ENCODE data around the gene TEF. TPM values are rescaled to one million over a fixed set of nuclear protein-coding genes. Genes with fewer than 3 reads are reported as not detected.

TEF gene
- total and polyA plus RNA-seq, 2 experiments from 2014 or later: 2.3 to 7.2 TPM

DNA sequence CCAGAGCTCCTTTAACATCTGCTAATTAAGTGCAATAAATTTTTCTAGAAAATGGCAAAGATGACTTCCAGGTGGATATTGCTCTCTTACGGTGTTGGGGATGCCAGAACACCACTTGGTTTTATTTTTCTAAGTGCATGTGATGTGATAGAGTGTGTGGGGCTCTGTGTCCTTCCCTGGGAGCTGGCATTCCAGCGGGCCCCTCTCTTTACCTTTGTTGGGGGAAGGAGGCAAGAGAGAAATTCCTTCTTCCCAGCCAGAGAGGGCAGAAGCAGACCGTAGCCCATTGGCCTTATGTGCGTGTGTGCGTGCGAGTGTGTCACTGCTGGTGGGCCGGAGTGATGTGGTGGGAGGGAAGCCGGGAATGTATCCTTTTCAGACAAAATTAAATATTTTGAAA lies 17.2 kb downstream of the TEF start:
- Mint-ChIP-seq H3K4me3 (no peak overlapping the region), H3K9me3 (no peaks in the 10 kb centered on the region; the same call in 2 of the 3 replicates), H3K27ac (peak overlapping the region; percentile 72; the same call in 1 of the 2 replicates), H3K4me1 (peaks cover 9% of the 10 kb centered on the region; the same call in 2 of the 3 replicates), H3K27me3 (ENCODE audit: insufficient read depth, low read depth, poor library complexity) (peaks cover 6% of the 10 kb centered on the region), H3K36me3 (ENCODE audit: low read depth) (peaks cover 13% of the 10 kb centered on the region; the same call in 1 of the 3 replicates)
- H2AFZ ChIP-seq: no peak overlapping the region
- peak overlapping the region; percentile 59; the same call in 1 of the 2 replicates for H3K27ac ChIP-seq (ENCODE audit: low read depth)
- no peaks in the 10 kb centered on the region for H3F3A ChIP-seq (replicated peaks; ENCODE audit: low read depth)
- ATAC-seq (peak; percentile 13), DNase-seq (ENCODE audit: low spot score) (peak; percentile 45)
- H3K4me3 ChIP-seq: no peak overlapping the region
- no peak overlapping the region for H3K4me2 ChIP-seq
- no peaks in the 10 kb centered on the region for H3K79me2 ChIP-seq (replicated peaks; ENCODE audit: insufficient read depth)
- no peaks in the 10 kb centered on the region for H4K20me1 ChIP-seq (replicated peaks; ENCODE audit: insufficient read depth)
- H3K36me3 ChIP-seq (ENCODE audit: insufficient read depth): no peaks in the 10 kb centered on the region
- H3K27me3 ChIP-seq (ENCODE audit: insufficient read depth): no peaks in the 10 kb centered on the region
- H3K4me1 ChIP-seq (ENCODE audit: insufficient read depth): no peaks in the 10 kb centered on the region
- H3K9me2 ChIP-seq (ENCODE audit: insufficient read depth): no peaks in the 10 kb centered on the region
- TF ChIP-seq ZNF331 (CRISPR knock-in tag; IDR thresholded peaks at IDR 0.05; ENCODE audit: low read depth): no peak
- TF ChIP-seq, protein P1, sequence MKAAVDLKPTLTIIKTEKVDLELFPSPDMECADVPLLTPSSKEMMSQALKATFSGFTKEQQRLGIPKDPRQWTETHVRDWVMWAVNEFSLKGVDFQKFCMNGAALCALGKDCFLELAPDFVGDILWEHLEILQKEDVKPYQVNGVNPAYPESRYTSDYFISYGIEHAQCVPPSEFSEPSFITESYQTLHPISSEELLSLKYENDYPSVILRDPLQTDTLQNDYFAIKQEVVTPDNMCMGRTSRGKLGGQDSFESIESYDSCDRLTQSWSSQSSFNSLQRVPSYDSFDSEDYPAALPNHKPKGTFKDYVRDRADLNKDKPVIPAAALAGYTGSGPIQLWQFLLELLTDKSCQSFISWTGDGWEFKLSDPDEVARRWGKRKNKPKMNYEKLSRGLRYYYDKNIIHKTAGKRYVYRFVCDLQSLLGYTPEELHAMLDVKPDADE (IDR thresholded peaks at IDR 0.05): no peak
- TF ChIP-seq, protein P2, sequence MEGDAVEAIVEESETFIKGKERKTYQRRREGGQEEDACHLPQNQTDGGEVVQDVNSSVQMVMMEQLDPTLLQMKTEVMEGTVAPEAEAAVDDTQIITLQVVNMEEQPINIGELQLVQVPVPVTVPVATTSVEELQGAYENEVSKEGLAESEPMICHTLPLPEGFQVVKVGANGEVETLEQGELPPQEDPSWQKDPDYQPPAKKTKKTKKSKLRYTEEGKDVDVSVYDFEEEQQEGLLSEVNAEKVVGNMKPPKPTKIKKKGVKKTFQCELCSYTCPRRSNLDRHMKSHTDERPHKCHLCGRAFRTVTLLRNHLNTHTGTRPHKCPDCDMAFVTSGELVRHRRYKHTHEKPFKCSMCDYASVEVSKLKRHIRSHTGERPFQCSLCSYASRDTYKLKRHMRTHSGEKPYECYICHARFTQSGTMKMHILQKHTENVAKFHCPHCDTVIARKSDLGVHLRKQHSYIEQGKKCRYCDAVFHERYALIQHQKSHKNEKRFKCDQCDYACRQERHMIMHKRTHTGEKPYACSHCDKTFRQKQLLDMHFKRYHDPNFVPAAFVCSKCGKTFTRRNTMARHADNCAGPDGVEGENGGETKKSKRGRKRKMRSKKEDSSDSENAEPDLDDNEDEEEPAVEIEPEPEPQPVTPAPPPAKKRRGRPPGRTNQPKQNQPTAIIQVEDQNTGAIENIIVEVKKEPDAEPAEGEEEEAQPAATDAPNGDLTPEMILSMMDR (conservative IDR thresholded peaks at IDR 0.05; ENCODE audit: low read depth in 2 of 2): no peak
- no peak for TF ChIP-seq EZH2 (IDR thresholded peaks at IDR 0.05; ENCODE audit: low read depth, unreplicated experiment)
- no peak for TF ChIP-seq ZNF114 (CRISPR knock-in tag; IDR thresholded peaks at IDR 0.05)
- TF ChIP-seq EZH2phosphoT487 (IDR thresholded peaks at IDR 0.05; ENCODE audit: unreplicated experiment): no peak
- TF ChIP-seq, protein P3, sequence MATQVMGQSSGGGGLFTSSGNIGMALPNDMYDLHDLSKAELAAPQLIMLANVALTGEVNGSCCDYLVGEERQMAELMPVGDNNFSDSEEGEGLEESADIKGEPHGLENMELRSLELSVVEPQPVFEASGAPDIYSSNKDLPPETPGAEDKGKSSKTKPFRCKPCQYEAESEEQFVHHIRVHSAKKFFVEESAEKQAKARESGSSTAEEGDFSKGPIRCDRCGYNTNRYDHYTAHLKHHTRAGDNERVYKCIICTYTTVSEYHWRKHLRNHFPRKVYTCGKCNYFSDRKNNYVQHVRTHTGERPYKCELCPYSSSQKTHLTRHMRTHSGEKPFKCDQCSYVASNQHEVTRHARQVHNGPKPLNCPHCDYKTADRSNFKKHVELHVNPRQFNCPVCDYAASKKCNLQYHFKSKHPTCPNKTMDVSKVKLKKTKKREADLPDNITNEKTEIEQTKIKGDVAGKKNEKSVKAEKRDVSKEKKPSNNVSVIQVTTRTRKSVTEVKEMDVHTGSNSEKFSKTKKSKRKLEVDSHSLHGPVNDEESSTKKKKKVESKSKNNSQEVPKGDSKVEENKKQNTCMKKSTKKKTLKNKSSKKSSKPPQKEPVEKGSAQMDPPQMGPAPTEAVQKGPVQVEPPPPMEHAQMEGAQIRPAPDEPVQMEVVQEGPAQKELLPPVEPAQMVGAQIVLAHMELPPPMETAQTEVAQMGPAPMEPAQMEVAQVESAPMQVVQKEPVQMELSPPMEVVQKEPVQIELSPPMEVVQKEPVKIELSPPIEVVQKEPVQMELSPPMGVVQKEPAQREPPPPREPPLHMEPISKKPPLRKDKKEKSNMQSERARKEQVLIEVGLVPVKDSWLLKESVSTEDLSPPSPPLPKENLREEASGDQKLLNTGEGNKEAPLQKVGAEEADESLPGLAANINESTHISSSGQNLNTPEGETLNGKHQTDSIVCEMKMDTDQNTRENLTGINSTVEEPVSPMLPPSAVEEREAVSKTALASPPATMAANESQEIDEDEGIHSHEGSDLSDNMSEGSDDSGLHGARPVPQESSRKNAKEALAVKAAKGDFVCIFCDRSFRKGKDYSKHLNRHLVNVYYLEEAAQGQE (IDR thresholded peaks at IDR 0.05; ENCODE audit: unreplicated experiment): no peak
- no peak for TF ChIP-seq POLR2AphosphoS5 (IDR thresholded peaks at IDR 0.05; ENCODE audit: low read depth)
- TF ChIP-seq CREB1 (CRISPR knock-in tag; IDR thresholded peaks at IDR 0.05; ENCODE audit: low read depth): no peak
- no peak for TF ChIP-seq NANOG (IDR thresholded peaks at IDR 0.05; ENCODE audit: borderline replicate concordance)
- TF ChIP-seq STAT1 (IDR thresholded peaks at IDR 0.05; ENCODE audit: unreplicated experiment): no peak
